ENCODE measurements around the gene PDK1. TPM values are rescaled to one million over a fixed set of nuclear protein-coding genes. Genes with fewer than 3 reads are reported as not detected.

Gene PDK1
- total and polyA plus RNA-seq, 2 experiments from 2014 or later = 25.6 to 42.0 TPM

DNA sequence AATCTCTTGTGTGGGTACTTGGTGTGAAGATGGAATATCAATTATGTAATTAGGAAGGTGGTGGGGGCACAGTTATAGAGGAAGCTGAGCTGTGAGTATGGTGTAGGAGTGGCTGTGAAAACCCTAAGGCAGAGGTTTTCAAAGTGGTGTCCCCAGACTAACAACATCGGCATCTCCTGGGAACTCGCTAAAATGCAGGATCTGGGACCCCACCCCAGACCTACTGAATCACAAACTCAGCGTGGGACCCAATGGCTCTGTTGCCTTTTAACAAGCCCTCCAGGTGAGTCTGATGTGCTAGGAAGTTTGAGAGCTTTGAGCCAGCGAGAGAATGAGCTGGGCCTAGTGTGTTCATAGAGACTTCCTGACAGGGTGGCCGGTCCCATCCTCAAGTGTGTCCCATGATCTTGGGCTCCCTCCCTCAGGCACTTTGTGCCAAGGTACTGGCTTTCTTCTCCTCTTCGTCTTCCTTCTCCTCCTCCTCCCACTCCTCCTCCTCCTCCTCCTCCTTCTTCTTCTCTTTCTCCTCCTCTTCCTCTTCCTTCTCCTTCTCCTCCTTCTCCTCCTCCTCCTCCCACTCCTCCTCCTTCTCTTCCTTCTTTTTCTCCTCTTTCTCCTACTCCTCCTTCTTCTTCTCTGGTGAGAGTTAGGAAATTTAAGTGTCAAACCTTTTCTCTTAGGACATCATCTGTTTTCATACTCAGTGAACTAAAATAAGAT, 86.6 kb downstream of the PDK1 start (continued):
- no peak for TF ChIP-seq ZNF462 (CRISPR knock-in tag; IDR thresholded peaks at IDR 0.05)
- TF ChIP-seq POLR2AphosphoS5 (IDR thresholded peaks at IDR 0.05; ENCODE audit: low read depth) = no peak
- no peak for TF ChIP-seq NANOG (IDR thresholded peaks at IDR 0.05; ENCODE audit: borderline replicate concordance)
- no peak for TF ChIP-seq STAT1 (IDR thresholded peaks at IDR 0.05; ENCODE audit: unreplicated experiment)
- TF ChIP-seq ZNF114 (CRISPR knock-in tag; IDR thresholded peaks at IDR 0.05) = no peak

DNA sequence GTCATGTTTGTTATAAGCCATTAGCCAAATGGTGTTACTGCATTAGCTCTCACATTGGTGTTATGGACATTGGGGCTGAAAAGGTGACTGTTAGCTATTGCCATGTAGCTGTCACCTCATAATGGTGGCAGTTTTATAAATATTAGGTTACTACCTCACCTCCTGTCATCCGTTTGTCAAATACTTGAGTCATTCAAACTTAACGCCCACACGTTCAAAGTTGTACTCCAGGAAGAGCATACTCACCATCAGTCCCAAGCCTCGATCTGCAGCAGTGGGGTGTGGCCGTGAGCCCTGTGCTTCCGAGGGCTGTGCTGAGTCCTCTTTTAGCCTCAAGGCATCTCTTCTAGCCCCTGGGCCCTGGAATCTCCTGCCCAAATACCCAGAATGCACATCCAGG, 87.3 kb downstream of the PDK1 start:
- Histone ChIP-seq H3K4me1 (ENCODE audit: insufficient read depth) (no peaks in the 10 kb centered on the region), H3K27me3 (ENCODE audit: insufficient read depth) (no peaks in the 10 kb centered on the region), H3K36me3 (ENCODE audit: insufficient read depth) (no peaks in the 10 kb centered on the region; the same call in 1 of the 2 replicates), H3K79me2 (replicated peaks; ENCODE audit: insufficient read depth) (no peaks in the 10 kb centered on the region), H2AFZ (no peak overlapping the region), H3K4me2 (no peak overlapping the region), H3K9me2 (ENCODE audit: insufficient read depth) (0 out of 2 replicates have a peak, but pooled peaks cover 3% of the 10 kb centered on the region), H3K4me3 (no peak overlapping the region), H3K27ac (ENCODE audit: low read depth) (no peak overlapping the region), H4K20me1 (replicated peaks; ENCODE audit: insufficient read depth) (no peaks in the 10 kb centered on the region), H3F3A (replicated peaks; ENCODE audit: low read depth) (no peaks in the 10 kb centered on the region)
- H3K9me3 Mint-ChIP-seq = peaks cover 19% of the 10 kb centered on the region
- H3K4me3 Mint-ChIP-seq = no peak overlapping the region
- H3K27me3 Mint-ChIP-seq (ENCODE audit: insufficient read depth, low read depth, poor library complexity) = peaks cover 2% of the 10 kb centered on the region
- no peak for ATAC-seq
- H3K36me3 Mint-ChIP-seq (ENCODE audit: low read depth) = peaks cover 11% of the 10 kb centered on the region
- DNase-seq (ENCODE audit: low spot score) = no peak
- no peak overlapping the region for H3K27ac Mint-ChIP-seq
- peaks cover 3% of the 10 kb centered on the region; the same call in 2 of the 3 replicates for H3K4me1 Mint-ChIP-seq
- TF ChIP-seq POLR2AphosphoS5 (IDR thresholded peaks at IDR 0.05; ENCODE audit: low read depth) = no peak
- no peak for TF ChIP-seq STAT1 (IDR thresholded peaks at IDR 0.05; ENCODE audit: unreplicated experiment)
